WTC11 (cell line): Measurements from ENCODE around the gene KRT14.
"Not testable (repeated sequence)": the region's sequence is repeated elsewhere in the genome, so short reads cannot be mapped to it uniquely, and the experiment has no call there.

Experiments
- ATF1 ChIP-seq: sonication (generic); formaldehyde crosslinking; IDR thresholded peaks from 2 replicates; pipeline ENCODE4 v1.8.1; 2023; ENCODE audit warnings: mild to moderate bottlenecking, moderate library complexity, missing genetic modification reagents
- NFE2L1 ChIP-seq: sonication (generic); formaldehyde crosslinking; IDR thresholded peaks from 2 replicates; pipeline ENCODE4 v1.8.1; 2023; ENCODE audit warnings: missing genetic modification reagents
- SP1 ChIP-seq: sonication (generic); formaldehyde crosslinking; conservative IDR thresholded peaks from 2 replicates; pipeline ENCODE4 v1.8.1; 2022; ENCODE audit warnings: missing genetic modification reagents
- STAT6 ChIP-seq: sonication (generic); formaldehyde crosslinking; conservative IDR thresholded peaks from 2 replicates; pipeline ENCODE4 v1.8.1; 2023; ENCODE audit warnings: mild to moderate bottlenecking, low read depth, missing genetic modification reagents, moderate library complexity
- ZNF121 ChIP-seq: sonication (generic); formaldehyde crosslinking; IDR thresholded peaks from 2 replicates; pipeline ENCODE4 v1.8.0; 2023; ENCODE audit warnings: missing genetic modification reagents
- ZNF138 ChIP-seq: sonication (generic); formaldehyde crosslinking; conservative IDR thresholded peaks from 2 replicates; pipeline ENCODE4 v1.8.1; 2022; ENCODE audit warnings: mild to moderate bottlenecking, moderate library complexity, missing genetic modification reagents
- ZNF317 ChIP-seq: sonication (generic); formaldehyde crosslinking; IDR thresholded peaks from 2 replicates; pipeline ENCODE4 v1.8.1; 2023; ENCODE audit warnings: low read depth, mild to moderate bottlenecking, moderate library complexity, missing genetic modification reagents, borderline replicate concordance
- TF ChIP-seq, protein P1 (sequence below): fragments of 200-600 bp; IDR thresholded peaks from 2 replicates; pipeline ENCODE4 v1.8.0; 2022; ENCODE audit warnings: antibody characterized with exemption
- TF ChIP-seq, protein P2 (sequence below): sonication (generic); formaldehyde crosslinking; IDR thresholded peaks from 2 replicates; pipeline ENCODE4 v1.8.0; 2022; ENCODE audit warnings: mild to moderate bottlenecking, missing genetic modification reagents

DNA sequence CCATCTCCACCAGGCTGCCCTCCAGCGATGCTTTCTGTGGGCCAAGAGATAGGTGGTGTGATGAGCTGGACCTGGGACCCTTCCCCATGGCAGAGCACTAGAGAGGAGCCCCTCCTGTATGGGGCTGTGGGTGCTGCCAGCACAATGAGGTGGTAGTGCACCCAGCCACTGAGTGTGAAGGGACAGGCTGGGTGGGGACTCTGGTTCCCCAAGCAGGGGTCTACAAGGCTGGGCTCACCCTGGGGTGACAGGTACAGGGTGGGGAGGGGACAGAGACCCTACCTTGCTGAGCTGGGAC is 41.3 kb upstream of the KRT14 start:
- TF ChIP-seq, protein P1, sequence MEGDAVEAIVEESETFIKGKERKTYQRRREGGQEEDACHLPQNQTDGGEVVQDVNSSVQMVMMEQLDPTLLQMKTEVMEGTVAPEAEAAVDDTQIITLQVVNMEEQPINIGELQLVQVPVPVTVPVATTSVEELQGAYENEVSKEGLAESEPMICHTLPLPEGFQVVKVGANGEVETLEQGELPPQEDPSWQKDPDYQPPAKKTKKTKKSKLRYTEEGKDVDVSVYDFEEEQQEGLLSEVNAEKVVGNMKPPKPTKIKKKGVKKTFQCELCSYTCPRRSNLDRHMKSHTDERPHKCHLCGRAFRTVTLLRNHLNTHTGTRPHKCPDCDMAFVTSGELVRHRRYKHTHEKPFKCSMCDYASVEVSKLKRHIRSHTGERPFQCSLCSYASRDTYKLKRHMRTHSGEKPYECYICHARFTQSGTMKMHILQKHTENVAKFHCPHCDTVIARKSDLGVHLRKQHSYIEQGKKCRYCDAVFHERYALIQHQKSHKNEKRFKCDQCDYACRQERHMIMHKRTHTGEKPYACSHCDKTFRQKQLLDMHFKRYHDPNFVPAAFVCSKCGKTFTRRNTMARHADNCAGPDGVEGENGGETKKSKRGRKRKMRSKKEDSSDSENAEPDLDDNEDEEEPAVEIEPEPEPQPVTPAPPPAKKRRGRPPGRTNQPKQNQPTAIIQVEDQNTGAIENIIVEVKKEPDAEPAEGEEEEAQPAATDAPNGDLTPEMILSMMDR = not testable (repeated sequence)
- not testable (repeated sequence) for TF ChIP-seq ZNF317; ATF1 (CRISPR knock-in tag); ZNF121 (CRISPR knock-in tag); SP1 (CRISPR knock-in tag); ZNF138 (CRISPR knock-in tag); STAT6 (CRISPR knock-in tag); NFE2L1 (CRISPR knock-in tag)
- TF ChIP-seq, protein P2, sequence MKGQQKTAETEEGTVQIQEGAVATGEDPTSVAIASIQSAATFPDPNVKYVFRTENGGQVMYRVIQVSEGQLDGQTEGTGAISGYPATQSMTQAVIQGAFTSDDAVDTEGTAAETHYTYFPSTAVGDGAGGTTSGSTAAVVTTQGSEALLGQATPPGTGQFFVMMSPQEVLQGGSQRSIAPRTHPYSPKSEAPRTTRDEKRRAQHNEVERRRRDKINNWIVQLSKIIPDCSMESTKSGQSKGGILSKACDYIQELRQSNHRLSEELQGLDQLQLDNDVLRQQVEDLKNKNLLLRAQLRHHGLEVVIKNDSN (CRISPR knock-in tag) = not testable (repeated sequence)
